ENCODE data around the gene ELOB.

Gene ELOB

GRCh38 chr16:2779978-2780898, 3.2 kb upstream of the ELOB start:
- no peak for DNase-seq

GRCh38 chr16:2779151-2779920, 2.3 kb upstream of the ELOB start:
- DNase-seq: no peak

- no peak for DNase-seq
Observed at GRCh38 chr16:2778630-2778958, 1.5 kb upstream of the ELOB start.

GRCh38 chr16:2777903-2778629, 986 bp upstream of the ELOB start:
- peak; percentile 50 for DNase-seq

GRCh38 chr16:2776500-2777139, 460 bp downstream of the ELOB start:
- DNase-seq: no peak

DNA sequence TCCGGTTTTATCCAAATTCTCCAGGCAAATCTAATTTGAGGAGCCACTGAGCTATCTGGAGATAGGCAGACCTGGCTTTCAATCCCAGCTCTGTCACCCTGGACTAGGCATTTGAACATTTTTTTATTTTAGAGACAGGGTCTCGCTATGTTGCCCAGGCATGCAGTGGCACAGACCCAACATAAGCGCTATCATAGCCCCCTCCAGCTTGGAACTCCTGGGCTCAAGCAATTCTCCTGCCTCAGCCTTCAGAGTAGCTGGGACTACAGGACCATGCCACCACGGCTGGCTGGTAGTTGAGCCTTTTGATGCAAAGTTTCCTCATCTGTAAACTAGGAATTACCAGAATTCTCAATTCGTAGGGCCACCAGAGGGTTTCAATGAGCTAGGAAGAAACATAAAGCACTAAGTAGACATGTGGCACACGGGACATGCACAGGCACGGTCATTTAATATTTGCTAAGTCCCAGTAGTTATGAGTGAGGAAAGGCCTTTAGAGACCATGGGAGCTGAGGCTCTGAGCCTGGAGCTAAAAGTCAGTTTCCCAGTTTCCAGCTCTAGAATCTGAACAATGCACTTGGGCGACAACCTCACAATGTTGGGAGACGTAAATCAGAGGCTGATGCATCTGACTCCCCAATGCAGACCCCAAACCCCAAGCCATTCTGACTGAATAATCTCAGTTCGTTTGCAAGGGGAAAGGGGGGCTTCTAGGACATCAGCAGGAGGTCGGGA, 1.1 kb downstream of the ELOB start:
- DNase-seq: no peak

DNA sequence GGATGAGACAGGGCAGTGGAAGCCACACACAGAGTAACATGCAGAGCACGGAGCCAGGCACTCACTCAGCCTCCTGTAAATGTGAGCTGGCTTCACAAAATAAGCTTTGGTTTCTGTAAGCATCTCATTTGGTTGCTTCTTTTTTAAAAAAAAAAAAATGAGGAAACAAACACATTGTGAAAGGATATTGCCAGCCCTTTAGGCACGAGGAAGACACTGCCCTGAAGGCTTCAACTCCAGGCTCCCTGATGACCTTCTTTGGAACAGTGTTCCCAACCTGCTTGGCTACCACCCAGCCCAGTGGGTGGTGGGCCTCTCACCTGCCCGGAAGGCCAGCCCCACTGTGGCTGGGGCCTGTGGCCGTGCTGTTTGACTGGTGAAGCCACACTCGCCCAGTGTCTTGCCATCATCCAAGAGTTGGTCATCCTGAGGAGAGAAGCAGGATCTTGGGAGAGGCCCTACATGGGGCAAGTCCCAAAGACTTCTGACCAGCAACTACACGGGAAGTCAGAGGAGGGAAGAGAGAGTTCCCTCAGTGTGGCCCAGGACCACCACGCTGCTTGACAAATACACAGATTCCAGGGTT, 1.9 kb downstream of the ELOB start:
- DNase-seq: no peak

DNA sequence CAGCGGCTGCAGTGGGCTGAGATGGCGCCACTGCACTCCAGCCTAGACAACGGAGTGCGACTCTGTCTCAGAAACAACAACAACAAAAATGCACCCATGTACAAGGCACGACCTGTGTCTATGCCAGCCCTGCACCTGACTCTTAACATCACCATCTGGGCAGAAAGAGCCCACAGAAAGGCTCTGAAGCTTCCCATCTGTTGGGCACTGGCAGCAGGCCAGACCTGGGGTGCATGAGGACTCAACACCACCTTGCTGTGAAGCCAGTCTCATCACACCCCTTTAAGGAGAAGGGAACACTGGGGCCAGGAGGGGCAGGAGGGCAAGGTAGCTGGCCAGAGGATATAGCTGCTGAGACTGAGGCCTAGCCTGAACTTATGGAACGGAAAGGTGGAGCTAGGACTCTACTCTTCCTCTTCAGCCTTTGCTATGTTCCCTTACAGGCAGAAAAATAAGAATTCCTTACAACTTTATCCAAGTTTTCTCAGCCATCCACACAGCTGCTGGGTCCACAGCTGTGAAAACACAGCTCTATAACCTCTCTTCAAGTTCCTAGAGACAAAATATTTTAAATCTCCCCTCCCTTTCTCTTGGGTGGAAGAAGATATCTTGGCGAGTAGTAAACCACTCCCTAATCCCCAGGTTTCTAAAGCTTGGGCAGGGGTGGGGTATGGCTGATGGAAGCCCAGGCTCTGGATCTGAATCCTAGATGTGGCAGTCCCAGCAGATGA, 2.8 kb downstream of the ELOB start:
- DNase-seq: no peak

DNA sequence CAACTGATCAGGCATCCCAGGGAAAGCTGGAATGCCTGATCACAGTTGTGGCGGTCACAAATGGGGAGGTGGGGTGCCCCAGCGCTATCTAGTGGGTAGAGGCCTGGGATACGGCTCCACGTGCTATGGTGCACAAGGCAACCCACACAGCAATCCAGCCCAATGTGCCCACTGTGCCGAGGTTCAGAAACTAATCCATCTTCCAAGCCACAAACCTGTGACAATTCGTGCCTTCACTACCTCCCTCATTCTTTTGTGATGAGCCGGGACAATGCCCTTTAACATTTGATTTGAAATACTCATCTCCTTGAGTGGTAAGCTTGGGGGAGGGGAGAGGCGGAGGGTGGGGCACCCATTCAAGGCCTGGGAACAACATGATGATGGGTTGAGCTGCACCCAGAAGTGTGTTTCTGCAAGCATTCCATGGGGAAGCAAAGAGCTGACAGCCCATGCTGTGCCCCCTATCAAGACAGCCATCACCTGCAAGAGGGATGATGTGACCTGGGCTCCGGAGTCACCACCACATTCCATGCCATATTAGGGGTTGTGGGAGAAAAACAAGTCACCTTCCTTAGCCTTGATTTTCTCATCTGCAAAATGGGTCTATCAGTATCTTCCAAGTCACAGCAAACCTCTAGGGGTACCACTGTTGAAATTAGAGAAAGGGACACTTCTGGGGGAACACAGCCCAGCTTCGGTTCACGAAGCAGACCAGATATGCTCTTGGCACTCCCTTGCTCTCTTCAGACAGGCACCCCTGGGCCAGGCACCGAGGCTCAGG, 3.7 kb downstream of the ELOB start:
- no peak for DNase-seq

- DNase-seq: no peak
Observed at GRCh38 chr16:2771496-2772402, 5.3 kb downstream of the ELOB start.

- DNase-seq: no peak
Observed at GRCh38 chr16:2770057-2770951, 6.8 kb downstream of the ELOB start.

GRCh38 chr16:2769675-2770056, 7.4 kb downstream of the ELOB start:
- DNase-seq: no peak

GRCh38 chr16:2769100-2769529, 8.0 kb downstream of the ELOB start:
- DNase-seq: no peak

DNA sequence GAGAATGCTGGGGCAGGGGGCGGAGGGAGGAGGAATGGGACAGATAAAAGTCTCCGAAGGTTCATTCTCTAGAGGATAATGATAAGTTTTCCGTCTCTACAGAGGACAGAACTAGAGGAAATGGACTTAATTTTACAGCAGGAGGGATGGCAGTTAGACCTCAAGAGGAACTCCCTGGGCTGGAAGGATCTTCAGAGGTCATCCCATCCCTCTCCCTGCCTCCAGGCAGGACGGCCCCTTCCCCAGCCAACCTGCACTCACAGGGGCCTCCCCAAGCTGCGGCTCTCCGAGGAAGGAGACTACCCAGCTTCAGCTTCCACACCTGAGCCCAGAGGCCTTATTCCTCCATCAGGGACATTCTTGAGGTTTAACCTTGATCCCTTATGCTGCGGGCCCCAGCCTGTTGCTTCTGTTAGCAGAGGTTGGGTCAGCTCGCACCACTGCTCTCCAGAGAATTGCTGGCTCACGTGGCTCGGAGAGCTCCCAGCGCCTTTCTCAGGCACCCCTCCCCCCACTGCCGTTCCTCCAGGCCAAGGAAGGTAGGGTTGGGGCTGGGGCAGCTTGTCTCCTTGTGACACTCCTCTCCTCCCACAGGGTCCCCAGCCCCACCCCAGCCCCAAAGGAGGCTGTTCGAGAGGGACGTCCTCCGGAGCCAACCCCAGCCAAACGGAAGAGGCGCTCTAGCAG, 8.5 kb downstream of the ELOB start:
- no peak for DNase-seq

- DNase-seq: no peak
Observed at GRCh38 chr16:2767891-2768290, 9.2 kb downstream of the ELOB start.

DNA sequence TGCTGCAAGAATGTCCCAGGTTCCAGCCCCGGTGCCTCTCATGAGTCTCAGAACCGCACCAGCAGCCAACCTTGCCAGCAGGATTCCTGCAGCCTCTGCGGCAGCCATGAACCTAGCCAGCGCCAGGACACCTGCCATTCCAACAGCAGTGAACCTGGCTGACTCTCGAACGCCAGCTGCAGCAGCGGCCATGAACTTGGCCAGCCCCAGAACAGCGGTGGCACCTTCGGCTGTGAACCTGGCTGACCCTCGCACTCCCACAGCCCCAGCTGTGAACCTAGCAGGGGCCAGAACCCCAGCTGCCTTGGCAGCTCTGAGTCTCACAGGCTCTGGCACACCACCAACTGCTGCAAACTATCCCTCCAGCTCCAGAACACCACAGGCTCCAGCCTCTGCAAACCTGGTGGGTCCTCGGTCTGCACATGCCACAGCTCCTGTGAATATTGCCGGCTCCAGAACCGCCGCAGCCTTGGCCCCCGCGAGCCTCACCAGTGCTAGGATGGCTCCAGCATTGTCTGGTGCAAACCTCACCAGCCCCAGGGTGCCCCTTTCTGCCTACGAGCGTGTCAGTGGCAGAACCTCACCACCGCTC, 9.8 kb downstream of the ELOB start:
- DNase-seq: no peak

Data from CD4-positive, alpha-beta T cell treated with Interleukin-17A for 4 hours (primary cell).